Brain microvascular endothelial cell (primary cell): ENCODE results near the gene IPO9.

Source experiments
- DNase-seq: peaks from one replicate; pipeline ENCODE4 v3.0.0-alpha.2; 2020
- H3K27ac ChIP-seq: fragments of 250-450 bp; sonication (Bioruptor Pico); 2 replicates; pipeline ENCODE4 v1.5.1; 2020; ENCODE audit warnings: mild to moderate bottlenecking, moderate library complexity
- H3K27me3 ChIP-seq: fragments of 250-450 bp; sonication (Bioruptor Pico); replicated peaks from 2 replicates; pipeline ENCODE4 v1.5.1; 2020; ENCODE audit warnings: mild to moderate bottlenecking
- H3K36me3 ChIP-seq: fragments of 250-450 bp; sonication (Bioruptor Pico); replicated peaks from 2 replicates; pipeline ENCODE4 v1.5.1; 2020; ENCODE audit warnings: mild to moderate bottlenecking
- H3K4me3 ChIP-seq: 2 replicates; pipeline ENCODE4 v1.5.1; 2011; ENCODE audit warnings: low read depth, mild to moderate bottlenecking, control low read depth, low read length, moderate library complexity
- in situ Hi-C: cut with HindIII; loops from 2 replicates; pipeline ENCODE4 v1.10.0; 2017; ENCODE audit warnings: low sequenced_read_pairs, low pct_ligation_motif_present
- TF ChIP-seq, protein P1 (sequence below): IDR thresholded peaks from 2 replicates; pipeline ENCODE4 v1.5.1; 2011; ENCODE audit warnings: low read depth, mild to moderate bottlenecking, moderate library complexity, low read length, control low read depth, inconsistent platforms; ENCODE audit errors: missing control alignments

Gene IPO9

DNA sequence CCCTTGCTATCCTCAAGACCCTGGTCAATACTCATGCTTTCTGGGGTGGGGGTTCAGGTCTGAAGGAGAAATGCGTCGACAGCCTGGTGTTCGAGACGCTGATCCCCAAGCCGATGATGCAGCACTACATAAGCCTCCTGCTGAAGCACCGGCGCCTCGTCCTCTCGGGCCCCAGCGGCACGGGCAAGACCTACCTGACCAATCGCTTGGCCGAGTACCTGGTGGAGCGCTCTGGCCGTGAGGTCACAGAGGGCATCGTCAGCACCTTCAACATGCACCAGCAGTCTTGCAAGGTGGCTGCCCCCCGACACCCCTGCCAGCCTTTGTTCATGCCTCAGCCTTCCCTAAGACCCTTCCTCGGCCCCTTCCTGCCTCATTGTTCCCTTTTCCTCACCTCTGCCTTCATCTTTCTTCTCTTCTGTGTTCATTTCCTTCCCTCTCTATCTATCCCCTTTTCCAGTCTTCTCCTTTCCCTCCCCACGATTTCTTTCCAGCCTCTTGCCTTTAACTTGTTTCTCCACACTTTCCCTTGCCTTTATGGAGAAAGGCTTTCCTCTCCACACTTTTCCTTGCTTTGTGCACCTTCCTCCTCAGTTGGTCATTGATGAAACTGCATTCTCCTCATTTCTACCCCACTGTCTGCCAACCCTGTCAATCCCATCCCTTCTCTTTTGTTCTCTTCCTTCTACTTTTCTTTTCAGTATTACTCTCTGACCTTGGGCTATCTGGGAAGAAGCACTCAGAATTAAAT lies 18.3 kb upstream of the IPO9 start:
- DNase-seq = no peak
- peaks cover 96% of the 10 kb centered on the region for H3K36me3 ChIP-seq
- TF ChIP-seq, protein P1, sequence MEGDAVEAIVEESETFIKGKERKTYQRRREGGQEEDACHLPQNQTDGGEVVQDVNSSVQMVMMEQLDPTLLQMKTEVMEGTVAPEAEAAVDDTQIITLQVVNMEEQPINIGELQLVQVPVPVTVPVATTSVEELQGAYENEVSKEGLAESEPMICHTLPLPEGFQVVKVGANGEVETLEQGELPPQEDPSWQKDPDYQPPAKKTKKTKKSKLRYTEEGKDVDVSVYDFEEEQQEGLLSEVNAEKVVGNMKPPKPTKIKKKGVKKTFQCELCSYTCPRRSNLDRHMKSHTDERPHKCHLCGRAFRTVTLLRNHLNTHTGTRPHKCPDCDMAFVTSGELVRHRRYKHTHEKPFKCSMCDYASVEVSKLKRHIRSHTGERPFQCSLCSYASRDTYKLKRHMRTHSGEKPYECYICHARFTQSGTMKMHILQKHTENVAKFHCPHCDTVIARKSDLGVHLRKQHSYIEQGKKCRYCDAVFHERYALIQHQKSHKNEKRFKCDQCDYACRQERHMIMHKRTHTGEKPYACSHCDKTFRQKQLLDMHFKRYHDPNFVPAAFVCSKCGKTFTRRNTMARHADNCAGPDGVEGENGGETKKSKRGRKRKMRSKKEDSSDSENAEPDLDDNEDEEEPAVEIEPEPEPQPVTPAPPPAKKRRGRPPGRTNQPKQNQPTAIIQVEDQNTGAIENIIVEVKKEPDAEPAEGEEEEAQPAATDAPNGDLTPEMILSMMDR = no peak
- no peak overlapping the region for H3K4me3 ChIP-seq
- in situ Hi-C loops = no loop called here
- no peak overlapping the region for H3K27ac ChIP-seq
- no peaks in the 10 kb centered on the region for H3K27me3 ChIP-seq

DNA sequence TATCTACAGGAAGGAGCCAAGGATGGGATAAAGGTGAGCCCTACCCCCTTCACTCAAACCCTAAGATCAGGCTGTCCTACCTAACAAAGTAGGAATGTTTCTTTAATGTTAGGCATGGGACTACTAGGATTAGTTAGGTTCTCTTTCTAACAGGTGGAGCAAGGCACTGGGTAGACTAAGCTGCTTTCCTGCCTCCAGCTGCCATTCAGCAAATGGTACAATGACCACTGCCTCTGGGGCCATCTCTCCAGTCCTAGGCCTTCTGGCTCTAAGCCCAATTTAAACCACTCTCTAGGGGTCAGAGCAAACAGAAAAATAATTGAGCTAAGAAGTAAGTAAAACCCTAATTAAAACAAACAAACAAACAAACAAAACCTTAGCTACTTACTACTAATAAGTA lies 15.7 kb upstream of the IPO9 start:
- TF ChIP-seq, protein P1 = no peak
- H3K4me3 ChIP-seq = no peak overlapping the region
- H3K27ac ChIP-seq = no peak overlapping the region
- H3K36me3 ChIP-seq = peaks cover 96% of the 10 kb centered on the region
- no peaks in the 10 kb centered on the region for H3K27me3 ChIP-seq
- in situ Hi-C loops = no loop called here
- DNase-seq = no peak

- in situ Hi-C loops = no loop called here
- TF ChIP-seq, protein P1 = no peak
- no peak for DNase-seq
- Histone ChIP-seq H3K36me3 (peaks cover 95% of the 10 kb centered on the region), H3K27me3 (no peaks in the 10 kb centered on the region), H3K27ac (no peak overlapping the region), H3K4me3 (no peak overlapping the region)
Observed at GRCh38 chr1:201816309-201816854, 12.6 kb upstream of the IPO9 start.

- H3K4me3 ChIP-seq = no peak overlapping the region
Observed at GRCh38 chr1:201818971-201819750, 9.8 kb upstream of the IPO9 start.

DNA sequence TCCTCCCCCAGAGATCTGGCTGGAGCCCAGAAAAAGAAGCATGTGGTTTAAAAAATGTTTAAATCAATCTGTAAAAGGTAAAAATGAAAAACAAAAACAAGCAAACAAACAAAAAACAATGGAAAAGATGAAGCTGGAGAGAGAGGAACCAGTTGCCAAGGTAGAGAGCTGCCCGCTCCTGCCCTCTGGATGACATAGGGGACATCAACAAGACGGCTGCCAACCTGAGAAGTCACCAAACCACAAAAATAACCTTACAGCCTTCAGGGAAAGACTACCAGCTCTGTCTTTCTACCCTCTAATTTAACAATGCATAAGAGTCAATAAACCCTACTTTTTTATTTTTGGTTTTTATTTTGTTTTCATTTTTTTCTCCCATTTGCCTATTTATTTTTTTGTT lies 8.5 kb upstream of the IPO9 start:
- Histone ChIP-seq H3K27ac (no peak overlapping the region), H3K4me3 (no peak overlapping the region), H3K27me3 (no peaks in the 10 kb centered on the region), H3K36me3 (peaks cover 93% of the 10 kb centered on the region)
- in situ Hi-C loops = no loop called here
- DNase-seq = no peak
- TF ChIP-seq, protein P1 = no peak

More at GRCh38 chr1:201818971-201819750, 9.8 kb upstream of the IPO9 start:
- H3K36me3 ChIP-seq = peaks cover 95% of the 10 kb centered on the region
- in situ Hi-C loops = no loop called here
- no peaks in the 10 kb centered on the region for H3K27me3 ChIP-seq
- DNase-seq = no peak
- TF ChIP-seq, protein P1 = no peak
- H3K27ac ChIP-seq = no peak overlapping the region
